GM21723 (cell line): ENCODE results near the gene DTNBP1.
"Not testable (repeated sequence)": the region's sequence is repeated elsewhere in the genome, so short reads cannot be mapped to it uniquely, and the experiment has no call there.

Experiments
- ATAC-seq: cut with Tn5 transposase; IDR thresholded peaks from one replicate; pipeline ENCODE4 v1.9.1; 2021; ENCODE audit warnings: mild to moderate bottlenecking, moderate library complexity; ENCODE audit not compliant: unreplicated experiment

Gene DTNBP1

GRCh38 chr6:15562977-15563376 lies 99.9 kb downstream of the DTNBP1 start:
- no peak for ATAC-seq

GRCh38 chr6:15561447-15562199 lies 101.2 kb downstream of the DTNBP1 start:
- no peak for ATAC-seq

- no peak for ATAC-seq
Observed at GRCh38 chr6:15560713-15561112, 102.1 kb downstream of the DTNBP1 start.

- ATAC-seq = no peak
Observed at GRCh38 chr6:15557174-15557573, 105.7 kb downstream of the DTNBP1 start.

- ATAC-seq = no peak
Observed at GRCh38 chr6:15556711-15557110, 106.1 kb downstream of the DTNBP1 start.

GRCh38 chr6:15555101-15556038 lies 107.5 kb downstream of the DTNBP1 start:
- no peak for ATAC-seq

GRCh38 chr6:15554728-15555100 lies 108.1 kb downstream of the DTNBP1 start:
- no peak for ATAC-seq

GRCh38 chr6:15553736-15554294 lies 109.0 kb downstream of the DTNBP1 start:
- no peak for ATAC-seq

- ATAC-seq = no peak
Observed at GRCh38 chr6:15553031-15553430, 109.8 kb downstream of the DTNBP1 start.

- ATAC-seq = no peak
Observed at GRCh38 chr6:15551798-15552197, 111.0 kb downstream of the DTNBP1 start.

- no peak for ATAC-seq
Observed at GRCh38 chr6:15551262-15551661, 111.6 kb downstream of the DTNBP1 start.

GRCh38 chr6:15550546-15551123 lies 112.2 kb downstream of the DTNBP1 start:
- no peak for ATAC-seq

GRCh38 chr6:15549371-15549770 lies 113.5 kb downstream of the DTNBP1 start:
- ATAC-seq = no peak

- no peak for ATAC-seq
Observed at GRCh38 chr6:15547400-15547799, 115.4 kb downstream of the DTNBP1 start.

- no peak for ATAC-seq
Observed at GRCh38 chr6:15546591-15546990, 116.2 kb downstream of the DTNBP1 start.

GRCh38 chr6:15544321-15544900 lies 118.4 kb downstream of the DTNBP1 start:
- no peak for ATAC-seq

GRCh38 chr6:15543332-15543917 lies 119.4 kb downstream of the DTNBP1 start:
- ATAC-seq = not testable (repeated sequence)

- ATAC-seq = no peak
Observed at GRCh38 chr6:15539722-15540270, 123.0 kb downstream of the DTNBP1 start.

GRCh38 chr6:15538766-15539495 lies 123.9 kb downstream of the DTNBP1 start:
- no peak for ATAC-seq

- ATAC-seq = no peak
Observed at GRCh38 chr6:15538106-15538505, 124.7 kb downstream of the DTNBP1 start.
